Measurements from ENCODE around the gene SLC5A9.
"Not testable (repeated sequence)": the region's sequence is repeated elsewhere in the genome, so short reads cannot be mapped to it uniquely, and the experiment has no call there.

SLC5A9 gene

DNA sequence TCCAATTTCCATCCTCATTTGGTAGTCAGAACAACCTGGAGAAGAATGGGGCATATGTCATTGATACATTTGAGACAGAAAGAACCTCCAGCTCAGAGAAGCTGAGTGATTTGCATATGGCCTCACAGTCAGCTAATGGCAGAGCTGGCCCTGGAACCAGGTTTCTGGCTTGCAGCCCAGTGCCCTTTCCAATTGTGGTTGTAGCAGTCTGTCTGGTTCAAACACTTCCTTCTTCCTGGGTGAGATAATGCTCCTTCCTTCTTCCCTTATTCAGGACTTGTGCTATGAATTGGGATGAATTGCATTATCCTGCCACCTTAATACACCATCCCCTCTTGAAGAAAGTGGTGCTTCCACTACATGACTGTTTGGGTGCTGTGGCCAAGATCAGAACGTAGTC lies 24.2 kb downstream of the SLC5A9 start:
- DNase-seq: no peak

DNA sequence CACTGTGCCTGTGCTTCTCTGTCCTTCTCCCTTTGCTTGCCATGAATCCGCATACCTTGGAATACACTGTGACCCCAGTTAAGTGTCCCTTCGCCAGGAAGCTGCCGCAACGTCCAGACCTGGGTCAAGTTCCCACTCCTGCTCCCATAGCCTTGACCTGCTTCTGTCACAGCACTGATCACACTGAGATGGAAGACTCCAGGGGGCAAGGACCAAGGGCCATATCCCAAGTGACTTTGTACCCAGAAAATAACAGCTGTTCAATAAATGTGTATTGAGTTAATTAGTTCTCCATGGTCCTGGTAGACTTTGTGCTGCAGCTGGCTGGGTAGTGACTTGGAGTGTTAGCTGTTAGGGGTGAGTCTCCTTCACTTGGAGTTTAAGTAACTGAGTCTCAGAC lies 25.8 kb downstream of the SLC5A9 start:
- no peak for DNase-seq

DNA sequence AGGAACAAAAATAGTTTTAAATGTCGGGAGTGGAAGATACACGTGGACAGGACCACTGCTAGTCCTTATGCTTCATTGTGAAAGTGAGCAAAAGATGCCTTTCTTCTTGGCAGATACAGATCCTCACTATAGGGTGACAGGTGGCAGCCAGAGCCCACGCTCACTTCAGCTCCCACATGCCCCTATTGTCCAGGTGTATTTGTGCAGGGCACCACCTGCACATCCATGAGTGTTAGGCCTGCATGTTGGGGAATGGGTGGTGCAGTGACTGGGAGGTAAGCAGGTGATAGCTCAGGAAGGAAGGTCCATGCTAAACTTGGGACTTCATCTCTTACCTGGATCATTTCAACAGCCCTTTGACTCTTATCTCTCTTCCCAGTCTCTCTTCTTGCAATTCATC lies 27.4 kb downstream of the SLC5A9 start:
- no peak for DNase-seq

DNA sequence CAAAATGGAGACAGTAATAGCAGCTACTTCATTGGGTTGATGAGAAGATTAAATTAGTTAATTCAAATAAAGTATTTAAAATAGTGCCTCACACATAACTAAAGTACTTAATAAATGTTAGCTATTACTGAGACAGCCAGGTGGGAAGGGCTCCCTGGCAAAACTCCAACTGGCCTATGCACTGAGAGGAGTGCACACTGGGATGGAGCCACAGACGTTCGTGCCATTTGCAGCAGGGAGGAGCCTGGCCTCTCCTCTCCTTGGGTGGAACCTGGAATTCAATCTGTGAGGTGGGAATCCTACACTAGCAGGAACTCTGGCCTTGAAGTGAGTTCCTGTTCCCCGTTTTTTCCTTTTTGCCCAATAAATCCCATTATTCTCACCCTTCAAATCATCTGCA lies 28.1 kb downstream of the SLC5A9 start:
- no peak for DNase-seq

DNA sequence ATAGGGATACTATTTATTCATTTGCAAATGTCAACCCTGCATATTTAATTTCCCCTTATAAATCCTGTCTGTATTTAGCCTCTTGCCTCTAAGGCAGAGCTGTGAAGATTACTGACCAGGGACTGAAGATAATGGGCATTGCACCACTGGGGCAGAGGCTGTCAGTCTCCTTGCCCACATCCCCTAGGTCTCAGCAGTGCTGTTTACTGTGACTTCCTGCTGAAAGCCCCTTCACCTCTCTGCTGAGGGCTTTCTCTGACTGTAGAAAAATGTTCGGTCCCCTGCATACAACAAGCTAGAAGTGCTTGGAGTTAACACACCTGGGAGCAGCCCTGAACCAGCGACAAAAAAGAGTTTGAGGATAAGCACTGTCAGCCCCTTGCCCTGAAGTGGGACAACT lies 28.8 kb downstream of the SLC5A9 start:
- DNase-seq: no peak

DNA sequence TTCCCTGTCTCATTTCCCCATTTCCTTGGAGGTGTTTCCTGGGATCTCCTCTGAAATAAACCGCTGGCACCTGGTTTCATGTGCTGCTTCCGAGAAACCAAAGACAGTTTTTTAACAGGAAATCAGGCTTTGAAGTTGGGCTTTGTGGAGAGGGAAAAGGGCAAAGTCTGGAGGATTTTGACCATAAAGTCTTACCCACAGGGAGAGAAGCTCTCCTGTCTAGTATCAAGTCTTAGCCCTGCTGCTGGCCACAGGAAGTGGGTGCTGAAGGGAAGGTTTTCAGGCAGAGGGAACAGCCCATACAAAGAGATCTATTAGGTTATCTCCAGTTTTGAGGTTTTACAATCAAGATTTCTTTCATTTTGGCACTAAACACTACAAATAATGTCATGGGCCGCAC lies 29.3 kb downstream of the SLC5A9 start:
- no peak for DNase-seq

DNA sequence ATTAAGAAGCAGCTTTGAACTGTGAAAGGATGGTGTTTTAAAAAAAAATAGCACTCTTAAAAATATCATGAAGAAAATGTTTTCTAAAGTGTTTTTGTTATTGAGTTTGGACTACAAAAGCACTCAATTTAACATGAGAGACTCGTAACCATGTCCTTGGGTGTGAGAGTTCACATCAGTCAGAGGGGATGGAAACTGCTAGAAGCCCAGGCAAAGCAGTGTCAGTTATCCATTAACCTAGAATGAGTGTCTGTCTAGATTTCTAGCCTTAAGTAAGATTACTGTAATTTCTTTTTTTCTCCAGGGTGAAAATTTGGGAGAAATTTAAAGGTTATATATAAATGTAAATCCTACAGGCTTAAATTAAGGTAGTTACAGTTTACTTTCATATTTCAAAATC lies 31.7 kb downstream of the SLC5A9 start:
- DNase-seq: no peak

DNA sequence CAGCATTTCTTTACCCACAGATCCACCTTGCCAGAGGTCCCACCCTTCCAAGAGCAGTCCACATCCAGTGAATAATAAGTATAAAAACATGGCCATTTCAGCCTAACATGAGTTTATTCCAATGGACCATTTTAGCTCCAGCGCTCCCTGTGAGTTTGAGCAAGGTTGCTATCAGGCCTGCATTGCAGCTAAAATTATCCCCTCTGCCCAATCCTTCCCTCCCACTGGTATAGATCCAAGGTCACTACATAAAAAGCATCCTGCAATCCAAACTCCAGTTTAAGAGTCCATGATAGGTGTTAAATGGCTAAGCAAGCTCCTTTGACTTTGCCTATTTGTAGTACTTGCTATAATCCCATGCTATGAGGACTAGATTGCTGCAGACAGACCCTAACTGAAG lies 35.6 kb downstream of the SLC5A9 start:
- no peak for DNase-seq

DNA sequence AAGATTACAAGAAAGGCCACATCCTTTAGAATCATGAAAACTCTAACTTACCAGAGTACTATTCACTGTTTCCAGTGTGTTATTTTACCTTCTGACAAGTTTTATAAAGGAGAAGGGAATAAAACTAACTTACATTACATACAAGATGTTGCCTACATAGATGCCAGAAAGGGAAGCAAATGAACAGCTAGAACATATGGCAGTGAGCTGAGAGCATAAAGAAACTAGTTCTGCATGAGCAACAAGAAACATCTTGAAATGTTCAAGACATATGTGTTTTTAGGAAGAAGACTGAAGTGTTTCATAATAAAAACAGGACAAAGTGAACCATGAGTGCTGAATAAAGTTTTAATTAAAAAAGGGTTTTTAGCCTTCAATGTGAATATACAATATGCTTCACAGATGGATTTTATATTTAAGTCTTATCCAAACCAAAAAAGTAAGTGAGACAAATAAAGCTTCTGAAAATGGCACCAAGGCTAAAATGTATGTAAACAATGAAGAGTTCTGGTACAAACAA lies 39.4 kb downstream of the SLC5A9 start:
- no peak for DNase-seq

DNA sequence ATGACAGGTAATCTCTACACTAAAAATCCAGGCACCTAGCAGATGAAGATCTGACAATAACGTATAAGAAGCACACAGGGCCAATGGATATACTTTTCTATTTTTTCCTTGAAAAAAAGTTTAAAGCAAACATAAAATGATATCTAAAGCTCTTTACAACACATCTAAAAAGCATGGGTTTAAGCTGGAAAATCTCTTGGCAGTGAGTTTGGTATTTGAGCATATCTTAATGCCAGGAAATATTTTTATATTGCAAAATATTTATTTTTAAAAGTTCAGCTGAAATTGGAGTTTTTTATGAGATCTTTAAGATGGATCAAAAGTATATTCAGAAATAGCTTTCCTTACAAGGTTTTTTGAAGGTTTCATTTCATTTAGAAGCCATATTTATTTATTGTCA lies 40.5 kb downstream of the SLC5A9 start:
- DNase-seq: no peak

DNA sequence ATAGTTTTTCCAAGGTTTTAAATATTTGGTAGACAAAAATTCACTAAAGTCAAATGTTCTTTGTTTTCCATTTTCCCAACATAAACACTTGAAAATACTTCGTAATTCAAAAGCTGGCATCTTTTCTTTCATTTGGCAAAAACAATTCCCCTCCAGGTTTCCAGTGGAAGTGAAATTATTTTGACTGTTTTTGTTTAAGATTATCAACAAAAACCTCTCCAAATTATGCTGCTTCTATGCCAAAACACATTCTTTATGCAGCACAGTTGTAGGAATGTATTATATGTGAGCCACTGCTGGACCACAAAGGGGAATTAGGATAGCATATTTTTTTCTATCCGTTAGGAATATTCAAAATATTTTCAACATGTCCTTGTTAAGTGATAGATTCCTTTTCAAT lies 44.1 kb downstream of the SLC5A9 start:
- no peak for DNase-seq

DNA sequence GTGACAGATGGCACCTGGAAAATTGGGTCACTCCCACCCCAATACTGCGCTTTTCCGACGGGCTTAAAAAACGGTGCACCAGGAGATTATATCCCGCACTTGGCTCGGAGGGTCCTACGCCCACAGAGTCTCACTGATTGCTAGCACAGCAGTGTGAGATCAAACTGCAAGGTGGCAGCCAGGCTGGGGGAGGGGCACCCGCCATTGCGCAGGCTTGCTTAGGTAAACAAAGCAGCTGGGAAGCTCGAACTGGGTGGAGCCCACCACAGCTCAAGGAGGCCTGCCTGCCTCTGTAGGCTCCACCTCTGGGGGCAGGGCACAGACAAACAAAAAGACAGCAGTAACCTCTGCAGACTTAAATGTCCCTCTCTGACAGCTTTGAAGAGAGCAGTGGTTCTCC lies 54.9 kb downstream of the SLC5A9 start:
- DNase-seq: not testable (repeated sequence)

DNA sequence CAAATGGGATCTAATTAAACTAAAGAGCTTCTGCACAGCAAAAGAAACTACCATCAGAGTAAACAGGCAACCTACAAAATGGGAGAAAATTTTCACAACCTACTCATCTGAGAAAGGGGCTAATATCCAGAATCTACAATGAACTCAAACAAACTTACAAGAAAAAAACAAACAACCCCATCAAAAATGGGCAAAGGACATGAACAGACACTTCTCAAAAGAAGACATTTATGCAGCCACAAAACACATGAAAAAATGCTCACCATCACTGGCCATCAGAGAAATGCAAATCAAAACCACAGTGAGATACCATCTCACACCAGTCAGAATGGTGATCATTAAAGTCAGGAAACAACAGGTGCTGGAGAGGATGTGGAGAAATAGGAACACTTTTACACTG lies 59.8 kb downstream of the SLC5A9 start:
- DNase-seq: not testable (repeated sequence)

DNA sequence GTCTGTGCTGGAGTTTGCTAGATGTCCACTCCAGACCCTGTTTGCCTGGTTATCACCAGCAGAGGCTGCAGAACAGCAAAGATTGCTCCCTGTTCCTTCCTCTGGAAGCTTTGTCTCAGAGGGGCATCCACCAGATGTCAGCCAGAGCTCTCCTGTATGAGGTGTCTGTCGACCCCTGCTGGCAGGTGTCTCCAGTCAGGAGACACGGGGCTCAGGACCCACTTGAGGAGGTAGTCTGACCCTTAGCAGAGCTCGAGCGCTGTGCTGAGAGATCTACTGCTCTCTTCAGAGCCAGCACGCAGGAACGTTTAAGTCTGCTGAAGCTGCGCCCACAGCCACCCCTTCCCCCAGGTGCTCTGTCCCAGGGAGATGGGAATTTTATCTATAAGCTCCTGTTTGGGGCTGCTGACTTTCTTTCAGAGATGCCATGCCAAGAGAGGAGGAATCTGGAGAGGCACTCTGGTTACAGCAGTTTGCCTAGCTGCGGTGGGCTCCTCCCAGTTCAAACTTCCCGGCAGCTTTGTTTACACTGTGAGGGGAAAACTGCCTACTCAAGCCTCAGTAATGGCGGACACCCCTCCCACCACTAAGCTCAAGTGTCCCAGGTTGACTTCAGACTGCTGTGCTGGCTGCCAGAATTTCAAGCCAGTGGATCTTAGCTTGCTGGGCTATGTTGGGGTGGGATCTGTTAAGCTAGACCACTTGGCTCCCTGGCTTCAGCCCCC lies 62.3 kb downstream of the SLC5A9 start:
- not testable (repeated sequence) for DNase-seq

DNA sequence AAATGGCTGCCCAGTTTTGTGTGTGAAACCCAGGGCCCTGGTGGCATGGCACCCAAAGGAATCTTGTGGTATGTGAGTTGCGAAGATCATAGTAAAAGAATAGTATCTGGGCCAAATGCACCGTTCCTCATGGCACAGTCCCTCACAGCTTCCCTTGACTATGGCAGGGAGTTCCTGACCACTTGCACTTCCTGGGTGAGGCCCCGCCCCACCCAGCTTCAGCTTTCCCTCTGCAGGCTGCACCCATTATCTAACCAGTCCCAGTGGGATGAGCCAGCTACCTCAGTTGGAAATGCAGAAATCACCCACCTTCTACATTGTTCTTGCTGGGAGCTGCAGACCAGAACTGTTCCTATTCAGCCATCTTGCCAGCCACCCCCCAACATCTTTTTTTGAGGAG lies 63.0 kb downstream of the SLC5A9 start:
- DNase-seq: no peak

DNA sequence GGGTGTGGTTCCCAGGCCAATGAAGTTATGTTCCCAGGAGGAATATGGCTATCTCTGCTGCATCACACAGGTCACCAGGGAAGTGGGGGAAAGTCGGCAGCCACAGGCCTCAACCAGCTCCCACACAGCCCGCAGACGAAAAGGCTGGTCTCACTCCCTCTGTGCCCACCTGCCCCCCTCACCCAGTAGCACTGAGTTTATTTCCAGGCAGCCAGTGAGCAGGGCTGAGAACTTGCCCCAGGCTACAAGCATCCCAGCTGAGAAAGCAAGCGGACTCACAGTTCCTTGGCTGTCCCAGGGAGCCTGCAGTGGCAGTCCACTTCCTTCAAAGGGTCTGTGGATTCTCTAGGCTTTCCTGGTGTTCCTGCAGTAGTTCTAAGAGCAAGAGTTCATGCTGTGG lies 68.9 kb downstream of the SLC5A9 start:
- DNase-seq: no peak

DNA sequence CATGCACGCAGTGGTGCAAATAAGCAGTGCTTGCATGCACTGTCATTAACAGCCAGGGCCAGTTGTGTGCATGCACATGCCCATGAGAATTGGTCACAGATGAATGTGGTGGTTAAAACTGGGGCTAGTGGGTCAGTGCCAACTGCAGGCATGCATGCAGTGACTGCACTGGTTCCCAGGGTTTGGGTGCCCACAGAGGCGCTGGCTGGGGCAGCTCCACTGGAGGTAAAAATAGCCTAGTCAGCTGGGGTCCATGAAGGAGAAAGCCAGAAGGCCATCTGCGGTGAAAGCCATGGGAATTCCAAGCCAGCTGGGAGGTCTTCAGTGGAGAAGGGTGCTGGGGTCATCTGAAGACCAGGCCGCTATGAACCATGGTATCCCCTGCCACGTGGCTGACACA lies 70.2 kb downstream of the SLC5A9 start:
- DNase-seq: no peak

DNA sequence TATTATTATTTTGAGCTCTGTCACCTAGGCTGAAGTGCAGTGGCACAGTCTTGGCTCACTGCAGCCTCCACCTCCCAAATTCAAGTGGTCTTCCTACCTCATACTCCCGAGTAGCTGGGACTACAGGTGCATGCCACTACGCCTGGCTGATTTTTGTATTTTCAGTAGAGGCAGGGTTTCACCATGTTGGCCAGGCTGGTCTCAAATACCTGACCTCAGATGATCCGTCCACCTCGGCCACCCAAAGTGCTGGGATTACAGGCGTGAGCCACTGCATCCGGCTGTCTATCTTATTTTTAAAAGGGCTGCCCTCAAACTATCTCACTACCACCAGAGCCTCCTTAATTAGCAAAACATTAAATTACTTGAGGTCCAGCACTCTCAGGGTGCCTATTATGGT lies 71.6 kb downstream of the SLC5A9 start:
- not testable (repeated sequence) for DNase-seq

DNA sequence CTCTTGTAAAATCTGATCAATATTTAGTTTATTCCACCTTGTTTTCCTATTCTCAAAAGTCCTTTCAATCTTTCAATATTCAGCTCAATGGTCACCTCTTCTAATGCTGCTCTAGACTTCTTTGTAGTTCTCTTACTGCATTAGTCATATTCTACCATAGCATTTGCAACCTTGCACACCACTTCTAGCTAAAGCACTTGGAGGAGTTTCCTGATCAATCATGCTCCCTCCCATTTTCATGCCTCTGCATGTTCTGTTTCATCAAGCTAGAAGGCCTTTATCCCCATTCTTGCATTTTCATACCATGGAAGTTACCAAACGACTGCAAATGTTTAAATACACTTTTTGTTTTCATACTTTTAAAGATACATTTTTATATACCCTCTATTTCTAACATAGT lies 72.1 kb downstream of the SLC5A9 start:
- no peak for DNase-seq
